Endothelial cell of umbilical vein (primary cell): Measurements from ENCODE around the gene G3BP1.

Experiments
- CTCF ChIP-seq, 2 donors: IDR thresholded peaks; 1 replicate in 1 of 2; 2 replicates in 1 of 2; pipeline ENCODE4 v1.5.1; 2011; ENCODE audit warnings: low read length in 2 of 2, mild to moderate bottlenecking in 2 of 2, moderate library complexity in 2 of 2, control low read depth in 1 of 2, inconsistent platforms in 1 of 2, low read depth in 1 of 2; ENCODE audit not compliant: insufficient read depth in 1 of 2; ENCODE audit errors: extremely low read depth in 1 of 2
- EZH2 ChIP-seq: IDR thresholded peaks from 2 replicates; pipeline ENCODE4 v1.6.1; 2012; ENCODE audit warnings: borderline replicate concordance, low read depth, mild to moderate bottlenecking, moderate library complexity, low read length, inconsistent platforms; ENCODE audit not compliant: severe bottlenecking
- FOS ChIP-seq: IDR thresholded peaks from 2 replicates; pipeline ENCODE4 v1.6.1; 2011; ENCODE audit warnings: mild to moderate bottlenecking, low read length, moderate library complexity, borderline replicate concordance; ENCODE audit not compliant: insufficient read depth
- JUN ChIP-seq: IDR thresholded peaks from 2 replicates; pipeline ENCODE4 v1.6.1; 2011; ENCODE audit warnings: borderline replicate concordance, low read depth; ENCODE audit not compliant: insufficient read length, insufficient read depth
- MAX ChIP-seq: IDR thresholded peaks from 2 replicates; pipeline ENCODE4 v1.6.1; 2011; ENCODE audit not compliant: insufficient read depth, insufficient read length
- MYC ChIP-seq: IDR thresholded peaks from one replicate; pipeline ENCODE4 v1.6.1; 2011; ENCODE audit warnings: mild to moderate bottlenecking, low read depth, low read length
- POLR2A ChIP-seq: IDR thresholded peaks from 2 replicates; pipeline ENCODE4 v1.6.1; 2012; ENCODE audit warnings: low read depth, mild to moderate bottlenecking, control low read depth, low read length
- POLR2AphosphoS5 ChIP-seq: IDR thresholded peaks from 2 replicates; pipeline ENCODE4 v1.6.1; 2012; ENCODE audit warnings: low read depth, mild to moderate bottlenecking, control low read depth, low read length, moderate library complexity; ENCODE audit not compliant: insufficient read depth

GRCh38 chr5:151846765-151847164 is 75.0 kb downstream of the G3BP1 start:
- no peak for TF ChIP-seq POLR2A
- no peak for TF ChIP-seq CTCF (IDR thresholded peaks at IDR 0.05; ENCODE audit: extremely low read depth in 1 of 2, insufficient read depth in 1 of 2, low read depth in 1 of 2, low read length in 2 of 2)
- TF ChIP-seq EZH2 = no peak
- TF ChIP-seq JUN = no peak
- TF ChIP-seq MAX = no peak
- no peak for TF ChIP-seq FOS
- no peak for TF ChIP-seq POLR2AphosphoS5
- no peak for TF ChIP-seq MYC
